Measurements from ENCODE around the gene TNFSF10.
"Not testable (repeated sequence)": the region's sequence is repeated elsewhere in the genome, so short reads cannot be mapped to it uniquely, and the experiment has no call there.

TNFSF10 gene

DNA sequence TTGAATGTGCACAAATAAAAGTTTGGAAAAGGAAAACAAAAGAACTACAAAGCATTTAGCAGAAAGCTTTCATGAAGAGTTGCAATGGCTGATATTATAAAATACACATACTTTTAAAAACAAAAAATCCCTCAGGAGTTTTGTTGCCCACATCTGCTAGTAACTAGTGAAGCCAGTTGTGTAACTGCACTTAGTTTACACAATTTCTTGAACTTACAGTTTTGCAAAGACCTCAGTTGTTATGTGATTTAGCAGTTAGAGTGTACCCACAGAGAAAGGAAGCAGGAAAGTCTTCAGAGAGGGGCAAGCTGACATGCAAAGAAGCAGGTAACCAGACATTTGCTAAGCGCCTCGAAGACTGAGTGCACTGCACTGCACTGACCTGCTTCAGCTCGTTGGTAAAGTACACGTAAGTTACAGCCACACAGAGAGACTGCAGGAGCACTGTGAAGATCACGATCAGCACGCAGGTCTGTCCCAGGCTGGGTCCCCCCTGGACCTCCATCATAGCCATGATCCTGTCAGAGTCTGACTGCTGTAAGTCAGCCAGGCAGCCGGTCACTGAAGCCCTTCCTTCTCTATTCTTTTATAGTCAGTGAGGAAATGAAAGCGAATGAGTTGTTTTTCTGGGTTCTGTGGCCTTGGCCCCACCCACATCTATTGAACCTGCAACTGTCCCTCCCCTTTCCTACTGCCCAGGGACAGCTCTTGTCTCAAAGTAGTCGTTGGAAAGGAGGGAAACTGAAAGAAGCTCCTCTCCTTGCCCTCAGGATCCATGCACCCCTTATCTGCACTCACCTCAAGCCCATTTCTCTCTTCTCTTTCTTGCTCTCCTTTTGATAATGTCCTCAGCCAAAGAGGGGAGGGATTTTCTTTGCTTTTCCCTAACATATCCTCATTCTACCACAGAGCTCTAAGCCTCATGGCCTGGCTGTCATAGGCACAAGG is at the start of gene TNFSF10:
TNFSF10 (minus strand) TSS at position 560 of the 948 bp plus-strand sequence; CDS start at position 514, 46 bp downstream.
- Histone ChIP-seq H3K4me3 (ENCODE audit: low read depth, low read length) (no peak within 1 kb of the TSS), H3K4me1 (ENCODE audit: control insufficient read depth, insufficient read depth, low read length) (no peaks in the 10 kb centered on the region), H3K9ac (ENCODE audit: low read depth, low read length) (no peak within 1 kb of the TSS), H3K9me3 (ENCODE audit: control insufficient read depth, insufficient read depth, low read length) (no peaks in the 10 kb centered on the region), H3K36me3 (ENCODE audit: control insufficient read depth, insufficient read depth, low read length) (no peaks in the 10 kb centered on the region), H3K27me3 (ENCODE audit: control insufficient read depth, insufficient read depth, low read length) (no peaks in the 10 kb centered on the region)

DNA sequence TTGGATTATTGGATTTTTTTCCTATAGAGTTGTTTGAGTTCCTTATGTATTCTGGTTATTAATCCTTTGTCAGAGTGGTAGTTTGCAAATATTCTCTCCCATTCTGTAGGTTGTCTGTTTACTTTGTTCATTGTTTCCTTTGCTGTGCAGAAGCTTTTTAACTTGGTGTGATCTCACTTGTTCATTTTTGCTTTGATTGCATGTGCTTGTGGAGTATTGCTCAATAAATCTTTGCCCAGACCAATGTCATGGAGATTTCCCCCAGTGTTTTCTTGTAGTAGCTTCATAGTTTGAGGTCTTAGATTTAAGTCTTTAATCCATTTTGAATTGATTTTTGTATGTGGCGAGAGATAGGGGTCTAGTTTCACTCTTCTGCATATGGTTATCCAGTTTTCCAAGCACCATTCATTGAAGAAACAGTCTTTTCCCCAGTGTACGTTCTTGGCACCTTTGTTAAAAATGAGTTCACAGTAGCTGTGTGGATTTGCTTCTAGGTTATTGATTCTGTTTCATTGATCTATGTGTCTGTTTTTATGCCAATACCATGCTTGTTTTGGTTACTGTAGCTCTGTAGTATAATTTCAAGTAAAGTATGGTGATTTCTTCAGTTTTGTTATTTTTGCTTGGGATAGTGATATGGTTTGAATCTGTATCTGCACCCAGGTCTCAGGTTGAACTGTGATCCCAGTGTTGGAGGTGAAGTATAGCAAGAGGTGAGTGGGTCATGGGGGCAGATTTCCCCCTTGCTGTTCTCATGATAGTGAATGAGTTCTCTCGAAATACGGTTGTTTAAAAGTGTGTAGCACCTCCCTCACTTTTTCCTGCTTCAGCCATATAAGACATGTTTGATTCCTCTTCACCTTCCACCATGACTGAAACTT is 46.1 kb upstream of the TNFSF10 start:
- no peaks in the 10 kb centered on the region for H3K9me3 ChIP-seq (ENCODE audit: control insufficient read depth, insufficient read depth, low read length)
- no peak overlapping the region for H3K9ac ChIP-seq (ENCODE audit: low read depth, low read length)
- H3K36me3 ChIP-seq (ENCODE audit: control insufficient read depth, insufficient read depth, low read length) = no peaks in the 10 kb centered on the region
- H3K4me3 ChIP-seq (ENCODE audit: low read depth, low read length) = no peak overlapping the region
- H3K4me1 ChIP-seq (ENCODE audit: control insufficient read depth, insufficient read depth, low read length) = no peaks in the 10 kb centered on the region
- H3K27me3 ChIP-seq (ENCODE audit: control insufficient read depth, insufficient read depth, low read length) = no peaks in the 10 kb centered on the region

DNA sequence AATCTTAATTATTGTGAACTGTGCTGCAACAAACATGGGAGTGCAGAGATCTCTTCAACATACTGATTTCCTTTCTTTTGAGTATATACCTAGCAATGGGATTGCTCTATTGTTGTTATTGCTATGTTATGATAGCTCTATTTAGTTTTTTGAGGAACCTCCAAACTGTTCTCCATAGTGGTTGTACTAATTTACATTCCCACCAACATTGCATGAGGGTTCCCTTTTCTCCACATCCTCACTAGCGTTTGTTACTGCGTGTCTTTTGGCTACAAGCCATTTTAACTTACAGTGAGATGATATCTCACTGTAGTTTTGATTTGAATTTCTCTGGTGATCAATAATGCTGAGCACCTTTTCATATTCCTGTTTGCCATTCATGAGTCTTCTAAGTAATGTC is 45.5 kb upstream of the TNFSF10 start:
- Histone ChIP-seq H3K27me3 (ENCODE audit: control insufficient read depth, insufficient read depth, low read length) (no peaks in the 10 kb centered on the region), H3K9me3 (ENCODE audit: control insufficient read depth, insufficient read depth, low read length) (no peaks in the 10 kb centered on the region), H3K36me3 (ENCODE audit: control insufficient read depth, insufficient read depth, low read length) (no peaks in the 10 kb centered on the region), H3K9ac (ENCODE audit: low read depth, low read length) (no peak overlapping the region), H3K4me3 (ENCODE audit: low read depth, low read length) (no peak overlapping the region), H3K4me1 (ENCODE audit: control insufficient read depth, insufficient read depth, low read length) (no peaks in the 10 kb centered on the region)

DNA sequence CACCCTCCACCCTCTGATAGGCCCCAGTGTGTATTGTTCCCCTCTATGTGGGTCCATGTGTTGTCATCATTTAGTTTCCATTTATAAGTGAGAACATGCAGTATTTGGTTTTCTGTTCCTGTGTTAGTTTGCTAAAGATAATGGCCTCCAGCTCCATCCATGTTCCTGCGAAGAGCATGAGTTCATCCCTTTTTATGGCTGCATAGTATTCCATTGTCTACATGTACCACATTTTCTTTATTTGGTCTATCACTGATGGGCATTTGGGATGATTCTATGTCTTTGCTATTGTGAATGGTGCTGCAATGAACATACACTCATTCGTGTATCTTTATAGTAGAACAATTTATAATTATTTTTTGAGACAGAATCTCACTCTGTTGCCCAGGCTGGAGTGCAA is 43.6 kb upstream of the TNFSF10 start:
- H3K4me1 ChIP-seq (ENCODE audit: control insufficient read depth, insufficient read depth, low read length); H3K9me3 ChIP-seq (ENCODE audit: control insufficient read depth, insufficient read depth, low read length); H3K27me3 ChIP-seq (ENCODE audit: control insufficient read depth, insufficient read depth, low read length); H3K4me3 ChIP-seq (ENCODE audit: low read depth, low read length); H3K36me3 ChIP-seq (ENCODE audit: control insufficient read depth, insufficient read depth, low read length); H3K9ac ChIP-seq (ENCODE audit: low read depth, low read length): not testable (repeated sequence)

DNA sequence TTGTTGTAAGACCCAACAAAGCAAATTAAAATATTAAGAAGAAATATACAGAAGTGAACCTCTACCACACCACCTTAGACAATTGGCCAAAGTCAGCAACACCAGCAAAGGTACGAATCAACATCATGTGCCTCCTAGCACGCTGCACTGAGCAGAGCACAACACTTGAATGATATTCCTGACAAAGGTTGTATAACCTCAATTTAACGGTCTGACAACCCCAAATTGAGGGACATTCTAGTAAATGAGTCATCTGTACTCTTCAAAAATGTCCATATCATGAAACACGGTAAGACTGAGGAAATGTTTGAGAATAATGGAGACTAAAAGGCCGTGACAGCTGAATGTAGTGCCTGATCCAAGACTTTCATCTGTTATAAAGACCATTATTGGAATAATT is 41.3 kb upstream of the TNFSF10 start:
- Histone ChIP-seq H3K27me3 (ENCODE audit: control insufficient read depth, insufficient read depth, low read length) (no peaks in the 10 kb centered on the region), H3K4me1 (ENCODE audit: control insufficient read depth, insufficient read depth, low read length) (peaks cover 8% of the 10 kb centered on the region), H3K4me3 (ENCODE audit: low read depth, low read length) (no peak overlapping the region)

DNA sequence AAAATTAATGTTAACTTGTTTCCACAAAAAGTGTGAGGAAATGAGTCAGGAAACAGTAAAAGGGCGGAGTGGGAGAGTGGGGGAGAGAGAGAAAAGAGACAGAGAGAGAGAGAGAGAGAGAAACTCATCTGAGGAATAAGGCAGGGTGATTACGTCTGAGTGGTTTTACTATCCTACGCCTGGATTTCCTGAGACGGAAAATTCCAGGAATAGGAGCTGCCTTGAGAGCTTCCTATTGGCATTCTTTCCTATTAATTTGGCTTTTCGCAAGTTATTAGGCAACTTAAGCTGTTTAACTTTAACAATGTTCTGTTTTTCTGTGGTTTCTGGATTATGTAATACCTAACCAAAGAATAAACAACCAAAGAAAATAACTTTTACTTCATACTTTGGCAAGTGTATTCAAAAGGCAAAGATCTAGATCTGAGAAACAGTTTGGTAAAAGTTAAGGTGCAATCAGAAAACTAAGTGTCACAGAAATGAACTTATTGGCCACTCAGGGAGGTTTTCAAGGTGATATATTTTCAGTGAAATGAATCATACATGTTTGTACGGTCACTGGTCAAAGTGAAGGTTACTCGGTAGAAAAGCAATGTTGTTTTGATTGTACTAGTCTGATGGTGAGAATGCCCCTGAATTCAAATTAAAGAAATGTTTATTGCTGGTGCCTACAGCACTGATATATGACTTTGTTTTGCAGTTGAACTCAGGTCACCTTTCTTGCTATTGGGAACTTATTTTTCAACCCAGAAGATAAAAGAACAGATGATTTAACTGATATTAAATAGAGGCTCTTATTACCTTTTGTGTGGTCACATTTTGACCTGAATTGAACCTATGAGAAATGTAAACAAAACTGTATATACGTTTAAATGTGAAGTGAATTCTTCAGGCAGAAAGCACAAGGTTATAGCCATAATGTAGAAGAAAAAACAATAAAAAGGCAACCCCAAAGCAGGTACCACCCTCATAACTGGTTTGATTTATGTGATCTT is 39.9 kb upstream of the TNFSF10 start:
- no peaks in the 10 kb centered on the region for H3K27me3 ChIP-seq (ENCODE audit: control insufficient read depth, insufficient read depth, low read length)
- H3K9ac ChIP-seq (ENCODE audit: low read depth, low read length) = no peak overlapping the region
- H3K9me3 ChIP-seq (ENCODE audit: control insufficient read depth, insufficient read depth, low read length) = no peaks in the 10 kb centered on the region
- H3K4me1 ChIP-seq (ENCODE audit: control insufficient read depth, insufficient read depth, low read length) = peaks cover 8% of the 10 kb centered on the region
- no peak overlapping the region for H3K4me3 ChIP-seq (ENCODE audit: low read depth, low read length)
- no peaks in the 10 kb centered on the region for H3K36me3 ChIP-seq (ENCODE audit: control insufficient read depth, insufficient read depth, low read length)

More for the DNA sequence above, 41.3 kb upstream of the TNFSF10 start:
- Histone ChIP-seq H3K9me3 (ENCODE audit: control insufficient read depth, insufficient read depth, low read length) (no peaks in the 10 kb centered on the region), H3K36me3 (ENCODE audit: control insufficient read depth, insufficient read depth, low read length) (no peaks in the 10 kb centered on the region), H3K9ac (ENCODE audit: low read depth, low read length) (no peak overlapping the region)

DNA sequence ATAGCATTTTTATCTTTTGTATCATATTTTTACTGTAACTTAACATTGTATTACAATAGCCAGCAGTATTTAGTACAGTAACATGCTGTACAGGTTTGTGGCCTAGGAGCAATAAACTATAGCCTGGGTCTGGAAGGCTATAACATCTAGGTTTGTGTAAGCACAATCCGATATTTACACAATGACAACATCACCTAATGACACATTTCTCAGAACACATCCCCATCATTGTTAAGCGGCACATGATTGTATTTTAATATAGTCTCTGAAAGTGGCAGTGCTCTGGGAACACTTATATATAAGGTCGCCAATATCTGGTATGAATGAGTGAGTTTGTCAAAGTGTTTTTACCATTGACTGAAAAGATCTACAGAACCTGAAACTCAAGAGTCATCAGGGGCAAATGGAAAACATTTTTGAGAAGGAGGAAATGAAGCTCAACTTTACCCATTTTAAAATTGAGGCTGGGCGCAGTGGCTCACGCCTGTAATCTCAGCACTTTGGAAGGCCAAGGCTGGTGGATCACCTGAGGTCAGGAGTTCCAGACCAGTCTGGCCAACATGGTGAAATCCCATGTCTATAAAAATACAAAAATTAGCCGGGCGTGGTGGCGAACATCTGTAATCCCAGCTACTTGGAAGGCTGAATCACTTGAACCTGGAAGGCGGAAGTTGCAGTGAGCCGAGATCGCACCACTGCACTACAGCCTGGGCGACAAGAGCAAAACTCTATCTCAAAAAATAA is 38.8 kb upstream of the TNFSF10 start:
- H3K4me3 ChIP-seq (ENCODE audit: low read depth, low read length) = no peak overlapping the region
- no peaks in the 10 kb centered on the region for H3K36me3 ChIP-seq (ENCODE audit: control insufficient read depth, insufficient read depth, low read length)
- H3K27me3 ChIP-seq (ENCODE audit: control insufficient read depth, insufficient read depth, low read length) = no peaks in the 10 kb centered on the region
- H3K9ac ChIP-seq (ENCODE audit: low read depth, low read length) = no peak overlapping the region
- H3K9me3 ChIP-seq (ENCODE audit: control insufficient read depth, insufficient read depth, low read length) = no peaks in the 10 kb centered on the region
- peaks cover 8% of the 10 kb centered on the region for H3K4me1 ChIP-seq (ENCODE audit: control insufficient read depth, insufficient read depth, low read length)

DNA sequence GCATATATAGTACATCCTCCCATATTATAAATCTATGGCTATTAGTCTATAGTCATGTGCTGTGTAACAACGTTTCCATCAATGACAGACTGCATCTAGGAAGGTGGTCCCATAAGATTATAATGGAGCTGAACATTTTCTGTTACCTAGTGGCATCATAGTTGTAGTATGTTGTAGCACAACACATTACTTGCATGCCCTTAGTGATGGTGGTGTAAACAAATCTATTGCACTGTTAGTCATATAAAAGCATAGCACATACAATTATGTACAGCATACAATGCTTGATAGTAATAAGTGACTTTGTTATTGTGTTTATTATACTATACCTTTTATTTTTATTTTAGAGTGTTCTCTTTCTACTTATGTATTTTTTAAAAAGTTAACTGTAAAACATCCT is 37.4 kb upstream of the TNFSF10 start:
- no peaks in the 10 kb centered on the region for H3K36me3 ChIP-seq (ENCODE audit: control insufficient read depth, insufficient read depth, low read length)
- H3K9me3 ChIP-seq (ENCODE audit: control insufficient read depth, insufficient read depth, low read length) = no peaks in the 10 kb centered on the region

DNA sequence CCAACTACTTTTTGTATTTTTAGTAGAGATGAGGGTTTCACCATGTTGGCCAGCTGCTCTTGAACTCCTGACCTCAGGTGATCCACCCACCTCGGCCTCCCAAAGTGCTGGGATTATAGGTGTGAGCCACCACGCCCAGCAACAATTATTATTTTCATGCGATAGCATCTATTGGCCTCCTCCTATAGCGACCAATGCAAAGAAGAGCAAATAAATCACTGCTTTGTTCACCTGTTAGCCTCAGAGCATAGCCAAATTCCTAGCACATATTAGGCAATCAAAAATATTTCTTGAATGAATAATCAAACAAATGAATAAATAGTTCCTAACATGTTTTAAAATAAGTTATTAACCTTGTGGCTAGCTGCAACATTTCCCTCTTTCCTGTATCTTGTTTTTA is 36.8 kb upstream of the TNFSF10 start:
- no peaks in the 10 kb centered on the region for H3K27me3 ChIP-seq (ENCODE audit: control insufficient read depth, insufficient read depth, low read length)
- H3K9me3 ChIP-seq (ENCODE audit: control insufficient read depth, insufficient read depth, low read length) = no peaks in the 10 kb centered on the region
- H3K36me3 ChIP-seq (ENCODE audit: control insufficient read depth, insufficient read depth, low read length) = no peaks in the 10 kb centered on the region
- peaks cover 8% of the 10 kb centered on the region for H3K4me1 ChIP-seq (ENCODE audit: control insufficient read depth, insufficient read depth, low read length)
- no peak overlapping the region for H3K4me3 ChIP-seq (ENCODE audit: low read depth, low read length)
- H3K9ac ChIP-seq (ENCODE audit: low read depth, low read length) = no peak overlapping the region

More for the DNA sequence above, 37.4 kb upstream of the TNFSF10 start:
- Histone ChIP-seq H3K4me3 (ENCODE audit: low read depth, low read length) (no peak overlapping the region), H3K9ac (ENCODE audit: low read depth, low read length) (no peak overlapping the region), H3K27me3 (ENCODE audit: control insufficient read depth, insufficient read depth, low read length) (no peaks in the 10 kb centered on the region), H3K4me1 (ENCODE audit: control insufficient read depth, insufficient read depth, low read length) (peaks cover 8% of the 10 kb centered on the region)

DNA sequence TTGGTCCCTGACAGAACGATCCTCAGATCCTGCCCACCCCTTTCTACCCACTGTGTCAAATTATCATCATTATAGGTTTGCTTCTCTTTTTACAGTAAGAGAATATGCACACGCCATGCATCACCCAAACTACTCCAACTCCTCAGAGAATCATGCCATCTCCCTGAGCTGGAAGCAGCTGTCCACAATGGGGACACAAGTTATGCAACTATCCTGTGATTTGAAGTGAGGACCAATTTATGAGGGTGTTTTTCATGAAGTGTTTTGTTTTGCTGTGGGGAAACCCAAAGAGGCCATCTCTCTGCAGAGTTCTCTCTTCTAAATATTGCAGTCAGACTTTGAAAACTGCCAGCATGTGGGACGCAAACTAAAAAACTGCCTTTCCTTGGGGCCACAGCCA is 35.8 kb upstream of the TNFSF10 start:
- no peaks in the 10 kb centered on the region for H3K36me3 ChIP-seq (ENCODE audit: control insufficient read depth, insufficient read depth, low read length)
- no peaks in the 10 kb centered on the region for H3K9me3 ChIP-seq (ENCODE audit: control insufficient read depth, insufficient read depth, low read length)
- H3K4me1 ChIP-seq (ENCODE audit: control insufficient read depth, insufficient read depth, low read length) = peaks cover 8% of the 10 kb centered on the region
- H3K27me3 ChIP-seq (ENCODE audit: control insufficient read depth, insufficient read depth, low read length) = no peaks in the 10 kb centered on the region
- no peak overlapping the region for H3K9ac ChIP-seq (ENCODE audit: low read depth, low read length)
- H3K4me3 ChIP-seq (ENCODE audit: low read depth, low read length) = no peak overlapping the region
